ENCODE measurements around the gene CD84.
"Not testable (repeated sequence)": the region's sequence is repeated elsewhere in the genome, so short reads cannot be mapped to it uniquely, and the experiment has no call there.

DNA sequence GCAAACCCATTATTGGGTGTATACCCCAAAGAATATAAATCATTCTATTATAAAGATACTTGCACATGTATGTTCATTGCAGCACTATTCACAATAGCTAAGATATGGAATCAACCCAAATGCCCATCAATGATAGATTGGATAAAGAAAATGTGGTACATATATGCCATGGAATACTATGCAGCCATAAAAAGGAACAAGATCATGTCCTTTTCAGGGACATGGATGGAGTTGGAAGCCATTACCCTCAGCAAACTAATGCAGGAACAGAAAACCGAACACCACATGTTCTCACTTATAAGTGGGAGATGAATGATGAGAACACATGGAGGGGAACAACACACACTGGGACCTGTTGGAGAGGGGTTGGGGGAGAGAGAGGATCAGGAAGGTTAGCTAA, 16.1 kb downstream of the CD84 start:
- TF ChIP-seq, protein P1, sequence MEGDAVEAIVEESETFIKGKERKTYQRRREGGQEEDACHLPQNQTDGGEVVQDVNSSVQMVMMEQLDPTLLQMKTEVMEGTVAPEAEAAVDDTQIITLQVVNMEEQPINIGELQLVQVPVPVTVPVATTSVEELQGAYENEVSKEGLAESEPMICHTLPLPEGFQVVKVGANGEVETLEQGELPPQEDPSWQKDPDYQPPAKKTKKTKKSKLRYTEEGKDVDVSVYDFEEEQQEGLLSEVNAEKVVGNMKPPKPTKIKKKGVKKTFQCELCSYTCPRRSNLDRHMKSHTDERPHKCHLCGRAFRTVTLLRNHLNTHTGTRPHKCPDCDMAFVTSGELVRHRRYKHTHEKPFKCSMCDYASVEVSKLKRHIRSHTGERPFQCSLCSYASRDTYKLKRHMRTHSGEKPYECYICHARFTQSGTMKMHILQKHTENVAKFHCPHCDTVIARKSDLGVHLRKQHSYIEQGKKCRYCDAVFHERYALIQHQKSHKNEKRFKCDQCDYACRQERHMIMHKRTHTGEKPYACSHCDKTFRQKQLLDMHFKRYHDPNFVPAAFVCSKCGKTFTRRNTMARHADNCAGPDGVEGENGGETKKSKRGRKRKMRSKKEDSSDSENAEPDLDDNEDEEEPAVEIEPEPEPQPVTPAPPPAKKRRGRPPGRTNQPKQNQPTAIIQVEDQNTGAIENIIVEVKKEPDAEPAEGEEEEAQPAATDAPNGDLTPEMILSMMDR (IDR thresholded peaks at IDR 0.05) = not testable (repeated sequence)
- TF ChIP-seq EZH2 (IDR thresholded peaks at IDR 0.05) = not testable (repeated sequence)

All from neural progenitor cell (in vitro differentiated cells).